Activated naive CD8-positive, alpha-beta T cell treated with anti-CD3 and anti-CD28 coated beads for 36 hours (primary cell): ENCODE results near the gene PRRC2B. TPM values are rescaled to one million over a fixed set of nuclear protein-coding genes. Genes with fewer than 3 reads are reported as not detected.
"Not testable (repeated sequence)": the region's sequence is repeated elsewhere in the genome, so short reads cannot be mapped to it uniquely, and the experiment has no call there.

Experiments used
- DNase-seq: peaks from one replicate; pipeline ENCODE4 v3.0.0; 2021
- H3K27ac Mint-ChIP-seq: one replicate; pipeline ENCODE4 v1.8.0; 2022; ENCODE audit warnings: mild to moderate bottlenecking, moderate library complexity, mixed read lengths
- H3K27me3 Mint-ChIP-seq: one replicate; pipeline ENCODE4 v1.8.0; 2022; ENCODE audit warnings: mild to moderate bottlenecking, mixed read lengths
- H3K36me3 Mint-ChIP-seq: one replicate; pipeline ENCODE4 v1.8.0; 2021; ENCODE audit warnings: mild to moderate bottlenecking, mixed read lengths
- H3K4me1 Mint-ChIP-seq: one replicate; pipeline ENCODE4 v1.8.0; 2021; ENCODE audit warnings: mixed read lengths
- H3K4me3 Mint-ChIP-seq: one replicate; pipeline ENCODE4 v1.8.0; 2022; ENCODE audit warnings: mild to moderate bottlenecking, moderate library complexity, mixed read lengths
- H3K9me3 Mint-ChIP-seq: one replicate; pipeline ENCODE4 v1.8.0; 2022; ENCODE audit warnings: mixed read lengths
- total RNA-seq, 2 experiments: library from RNA; stranded (reverse); gene quantifications; one replicate each; pipeline ENCODE4 v1.2.3, GENCODE V29; 2021

PRRC2B gene
- total RNA-seq, 2 experiments from 2014 or later = 128 to 135 TPM

DNA sequence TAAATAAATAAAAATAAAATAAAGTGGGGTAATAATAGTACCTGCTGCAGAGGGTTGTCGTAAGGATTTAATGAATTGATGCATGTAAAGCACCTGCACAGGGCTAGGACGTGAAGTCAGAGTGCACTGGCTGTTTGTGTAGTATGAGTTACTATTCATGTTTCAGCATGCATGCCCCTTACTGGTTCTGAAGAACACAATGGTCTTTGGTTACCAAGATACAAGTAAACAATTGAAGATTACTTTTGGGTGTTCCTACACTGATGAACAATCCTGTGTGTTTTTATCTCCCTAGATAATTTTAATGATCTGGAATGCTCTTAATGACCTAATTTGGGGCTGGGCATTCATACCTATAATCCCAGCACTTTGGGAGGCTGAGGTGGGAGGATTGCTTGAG lies 23.2 kb upstream of the PRRC2B start:
- Mint-ChIP-seq H3K9me3 (no peaks in the 10 kb centered on the region), H3K27me3 (no peaks in the 10 kb centered on the region), H3K27ac (no peak overlapping the region), H3K4me1 (peaks cover 16% of the 10 kb centered on the region), H3K36me3 (no peaks in the 10 kb centered on the region), H3K4me3 (no peak overlapping the region)
- DNase-seq = no peak

DNA sequence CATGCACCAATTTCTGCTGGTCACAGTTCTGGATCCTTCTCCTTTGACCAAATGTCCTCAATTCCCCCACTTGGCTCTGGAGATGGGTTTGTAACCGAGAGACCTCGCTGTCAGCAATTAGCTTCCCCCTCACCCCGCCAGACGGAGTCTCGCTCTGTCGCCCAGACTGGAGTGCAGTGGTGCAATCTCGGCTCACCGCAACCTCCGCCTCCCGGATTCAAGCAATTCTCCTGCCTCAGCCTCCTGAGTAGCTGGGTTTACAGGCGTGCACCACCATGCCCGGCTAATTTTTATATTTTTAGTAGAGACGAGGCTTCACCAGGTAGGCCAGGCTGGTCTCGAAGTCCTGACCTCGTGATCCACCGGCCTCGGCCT lies 21.3 kb upstream of the PRRC2B start:
- H3K4me1 Mint-ChIP-seq = peaks cover 12% of the 10 kb centered on the region
- DNase-seq, H3K36me3 Mint-ChIP-seq, H3K9me3 Mint-ChIP-seq, H3K27me3 Mint-ChIP-seq: not testable (repeated sequence)
- H3K4me3 Mint-ChIP-seq = peak overlapping the region; percentile 92
- peak overlapping the region; percentile 92 for H3K27ac Mint-ChIP-seq

DNA sequence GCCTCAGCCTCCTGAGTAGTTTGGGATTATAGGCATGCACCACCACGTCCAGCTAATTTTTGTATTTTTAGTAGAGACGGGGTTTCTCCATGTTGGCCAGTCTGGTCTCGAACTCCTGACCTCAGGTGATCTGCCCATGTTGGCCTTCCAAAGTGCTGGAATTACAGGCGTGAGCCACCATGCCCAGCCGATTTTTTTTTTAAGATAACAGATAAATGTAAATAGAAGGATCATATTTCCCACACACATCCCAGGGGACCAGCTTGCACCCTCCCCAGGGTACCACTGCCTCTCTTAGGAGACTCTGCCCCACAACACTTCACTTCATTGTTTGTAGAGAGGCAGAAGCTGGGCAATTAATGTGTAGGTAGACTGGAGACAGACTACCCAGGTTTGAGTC lies 19.2 kb upstream of the PRRC2B start:
- H3K27ac Mint-ChIP-seq, H3K36me3 Mint-ChIP-seq, DNase-seq, H3K27me3 Mint-ChIP-seq, H3K9me3 Mint-ChIP-seq: not testable (repeated sequence)
- Mint-ChIP-seq H3K4me3 (peak overlapping the region; percentile 40), H3K4me1 (peaks cover 12% of the 10 kb centered on the region)

DNA sequence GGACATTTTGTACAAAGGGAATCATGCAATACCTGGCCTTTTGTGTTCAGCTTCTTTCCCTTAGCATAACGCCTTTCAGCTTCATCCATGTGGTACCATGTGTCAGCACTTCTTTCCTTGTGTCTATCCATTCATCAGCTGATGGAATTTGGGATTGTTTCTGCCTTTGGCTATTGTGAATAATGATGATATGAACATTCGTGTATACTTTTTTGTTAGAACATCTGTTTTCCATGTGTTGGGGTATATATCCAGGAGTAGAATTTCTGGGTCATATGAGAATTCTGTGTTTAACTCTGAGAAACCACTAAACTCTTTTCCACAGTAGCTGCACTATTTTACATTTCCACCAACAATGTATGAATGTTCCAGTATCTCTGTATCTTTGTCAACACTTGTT lies 14.8 kb upstream of the PRRC2B start:
- no peak for DNase-seq

DNA sequence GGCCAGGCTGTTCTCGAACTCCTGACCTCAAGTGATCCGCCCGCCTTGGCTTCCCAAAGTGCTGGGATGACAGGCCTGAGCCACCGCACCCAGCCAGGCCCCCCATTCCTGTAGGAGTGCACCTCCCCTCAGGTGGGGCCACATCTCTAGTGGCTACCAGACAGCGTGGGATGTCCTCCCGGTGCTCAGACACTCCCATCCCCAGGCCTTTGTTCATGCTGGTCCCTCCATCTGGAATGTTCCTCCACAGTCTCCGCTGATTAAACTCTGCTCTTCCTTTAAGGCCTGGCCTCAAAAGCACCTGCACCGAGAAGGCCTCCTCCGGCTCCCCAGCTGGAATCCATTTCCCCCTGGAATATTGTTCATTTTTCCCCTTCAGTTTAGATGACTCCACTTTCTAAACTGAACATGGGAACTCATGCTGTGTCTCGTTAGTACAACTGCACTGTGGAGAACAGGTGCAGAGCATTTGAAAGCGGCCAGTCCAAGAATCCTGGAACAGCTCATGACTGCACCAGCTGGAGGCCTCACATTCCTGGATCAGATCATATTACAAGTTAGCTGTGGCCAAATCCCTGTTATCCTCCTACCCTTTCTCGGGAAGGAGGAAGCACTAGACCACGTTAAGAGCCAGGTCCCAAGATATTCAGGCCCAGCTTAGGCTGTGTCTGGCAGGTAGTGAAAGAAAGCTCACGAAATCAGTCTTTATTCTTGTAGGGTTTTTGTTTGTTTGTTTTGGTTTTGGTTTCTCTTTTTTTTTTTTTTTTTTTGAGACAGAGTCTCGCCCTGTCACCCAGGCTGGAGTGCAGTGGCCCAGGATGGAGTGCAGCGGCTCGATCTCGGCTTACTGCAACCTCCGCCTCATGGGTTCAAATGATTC lies 10.8 kb upstream of the PRRC2B start:
- Mint-ChIP-seq H3K27ac (no peak overlapping the region), H3K36me3 (no peaks in the 10 kb centered on the region), H3K27me3 (no peaks in the 10 kb centered on the region), H3K4me3 (no peak overlapping the region), H3K9me3 (no peaks in the 10 kb centered on the region), H3K4me1 (no peaks in the 10 kb centered on the region)
- DNase-seq = no peak

More for the DNA sequence above, 14.8 kb upstream of the PRRC2B start:
- H3K36me3 Mint-ChIP-seq = no peaks in the 10 kb centered on the region
- H3K4me1 Mint-ChIP-seq = peaks cover under 1% of the 10 kb centered on the region
- H3K27ac Mint-ChIP-seq = no peak overlapping the region
- H3K9me3 Mint-ChIP-seq = no peaks in the 10 kb centered on the region
- no peaks in the 10 kb centered on the region for H3K27me3 Mint-ChIP-seq
- no peak overlapping the region for H3K4me3 Mint-ChIP-seq

GRCh38 chr9:131385296-131385695 lies 8.6 kb upstream of the PRRC2B start:
- Mint-ChIP-seq H3K27me3 (no peaks in the 10 kb centered on the region), H3K9me3 (no peaks in the 10 kb centered on the region), H3K4me3 (no peak overlapping the region), H3K36me3 (no peaks in the 10 kb centered on the region), H3K4me1 (no peaks in the 10 kb centered on the region), H3K27ac (no peak overlapping the region)
- no peak for DNase-seq

GRCh38 chr9:131386281-131386680 lies 7.6 kb upstream of the PRRC2B start:
- no peak for DNase-seq
- no peaks in the 10 kb centered on the region for H3K9me3 Mint-ChIP-seq

GRCh38 chr9:131387394-131387793 lies 6.5 kb upstream of the PRRC2B start:
- Mint-ChIP-seq H3K27ac (no peak overlapping the region), H3K27me3 (no peaks in the 10 kb centered on the region), H3K4me3 (no peak overlapping the region), H3K36me3 (no peaks in the 10 kb centered on the region), H3K9me3 (no peaks in the 10 kb centered on the region), H3K4me1 (no peaks in the 10 kb centered on the region)
- DNase-seq = no peak

More at GRCh38 chr9:131386281-131386680, 7.6 kb upstream of the PRRC2B start:
- Mint-ChIP-seq H3K36me3 (no peaks in the 10 kb centered on the region), H3K4me3 (no peak overlapping the region), H3K27ac (no peak overlapping the region), H3K27me3 (no peaks in the 10 kb centered on the region), H3K4me1 (no peaks in the 10 kb centered on the region)

- Mint-ChIP-seq H3K27ac (no peak overlapping the region), H3K27me3 (no peaks in the 10 kb centered on the region), H3K4me3 (no peak overlapping the region), H3K9me3 (no peaks in the 10 kb centered on the region), H3K4me1 (peaks cover 17% of the 10 kb centered on the region), H3K36me3 (peaks cover 8% of the 10 kb centered on the region)
- DNase-seq = no peak
Measured at GRCh38 chr9:131391020-131391419, 2.9 kb upstream of the PRRC2B start.

GRCh38 chr9:131391504-131391903 lies 2.4 kb upstream of the PRRC2B start:
- Mint-ChIP-seq H3K27me3 (no peaks in the 10 kb centered on the region), H3K4me1 (peaks cover 20% of the 10 kb centered on the region), H3K9me3 (no peaks in the 10 kb centered on the region), H3K27ac (no peak overlapping the region), H3K36me3 (peaks cover 8% of the 10 kb centered on the region), H3K4me3 (no peak overlapping the region)
- no peak for DNase-seq

- peaks cover 24% of the 10 kb centered on the region for H3K36me3 Mint-ChIP-seq
- peak overlapping the region; percentile 95 for H3K27ac Mint-ChIP-seq
- H3K9me3 Mint-ChIP-seq = no peaks in the 10 kb centered on the region
- no peaks in the 10 kb centered on the region for H3K27me3 Mint-ChIP-seq
- H3K4me1 Mint-ChIP-seq = peaks cover 45% of the 10 kb centered on the region
- H3K4me3 Mint-ChIP-seq = peak overlapping the region; percentile 88
- peak; percentile 75 for DNase-seq
Measured at GRCh38 chr9:131394464-131395156, 724 bp downstream of the PRRC2B start.

DNA sequence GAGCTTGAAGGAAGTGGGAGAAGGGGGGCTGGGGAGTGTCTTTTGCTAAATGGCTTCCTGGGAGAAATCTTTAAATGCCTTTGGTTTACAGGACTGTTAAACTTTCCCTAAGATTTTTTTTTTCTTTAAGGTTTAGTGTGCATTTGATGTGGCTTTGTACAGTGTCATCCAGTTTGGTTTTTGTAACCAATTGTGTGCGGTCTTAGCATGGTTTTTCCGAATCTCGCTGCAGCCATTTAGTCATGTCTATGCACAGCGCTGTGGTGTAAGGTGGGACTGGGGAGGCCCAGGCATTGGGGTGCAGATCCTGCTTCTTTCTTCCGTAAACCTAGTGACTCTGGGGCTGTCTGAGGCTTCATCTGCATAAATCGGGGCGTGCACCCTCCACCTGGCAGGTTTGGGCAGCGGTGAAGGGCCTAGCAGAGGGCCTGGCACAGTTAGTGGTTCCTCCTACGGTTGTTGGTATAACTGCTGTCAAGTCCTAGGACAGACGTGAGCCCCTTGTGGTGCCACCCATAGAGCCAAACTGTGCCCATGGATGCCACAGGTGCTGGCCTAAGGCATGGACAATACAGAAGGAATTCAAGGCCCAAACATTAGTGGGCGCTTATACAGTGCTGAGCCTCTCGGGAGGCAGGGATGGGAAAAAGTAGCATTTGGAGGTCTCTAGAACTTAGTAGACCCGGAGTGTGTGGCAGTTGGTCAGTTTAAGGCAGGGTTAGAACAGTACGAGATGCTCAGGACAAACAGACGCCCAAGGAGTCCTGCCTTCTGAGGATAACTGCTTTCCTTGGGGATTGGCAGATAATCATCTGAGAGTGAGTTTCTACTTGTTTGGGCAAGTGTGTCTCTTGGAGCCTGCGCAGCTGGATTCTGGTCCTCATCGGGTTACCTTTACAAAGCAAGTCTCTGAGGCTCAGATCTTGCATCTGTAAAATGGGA lies 1.5 kb downstream of the PRRC2B start:
- peak; percentile 80 for DNase-seq
- H3K9me3 Mint-ChIP-seq = no peaks in the 10 kb centered on the region
- H3K27ac Mint-ChIP-seq = peak overlapping the region; percentile 95
- peak overlapping the region; percentile 88 for H3K4me3 Mint-ChIP-seq
- H3K27me3 Mint-ChIP-seq = no peaks in the 10 kb centered on the region
- peaks cover 51% of the 10 kb centered on the region for H3K4me1 Mint-ChIP-seq
- H3K36me3 Mint-ChIP-seq = peaks cover 29% of the 10 kb centered on the region

- DNase-seq, H3K27me3 Mint-ChIP-seq, H3K9me3 Mint-ChIP-seq: not testable (repeated sequence)
- peak overlapping the region; percentile 88 for H3K4me3 Mint-ChIP-seq
- H3K36me3 Mint-ChIP-seq = peaks cover 34% of the 10 kb centered on the region
- H3K27ac Mint-ChIP-seq = peak overlapping the region; percentile 95
- peaks cover 58% of the 10 kb centered on the region for H3K4me1 Mint-ChIP-seq
Measured at GRCh38 chr9:131396099-131396479, 2.2 kb downstream of the PRRC2B start.

GRCh38 chr9:131396626-131397025 lies 2.7 kb downstream of the PRRC2B start:
- DNase-seq = no peak
- Mint-ChIP-seq H3K27ac (peak overlapping the region; percentile 74), H3K27me3 (no peaks in the 10 kb centered on the region), H3K4me3 (peak overlapping the region; percentile 88), H3K9me3 (no peaks in the 10 kb centered on the region), H3K4me1 (peaks cover 61% of the 10 kb centered on the region), H3K36me3 (peaks cover 36% of the 10 kb centered on the region)
